A673 (cell line): ENCODE data around the gene PPP2R5E.

Experiments used
- CTCF ChIP-seq: fragments of 300-800, 200-600 bp; sonication (generic); conservative IDR thresholded peaks from 2 replicates; pipeline ENCODE4 v1.5.1; 2017; ENCODE audit warnings: low read depth, mild to moderate bottlenecking, antibody characterized with exemption, low read length, moderate library complexity, mixed read lengths
- EZH2 ChIP-seq: fragments of 200-600 bp; sonication (generic); IDR thresholded peaks from 2 replicates; pipeline ENCODE4 v1.6.1; 2017; ENCODE audit warnings: borderline replicate concordance, low read depth, mild to moderate bottlenecking, mixed read lengths, antibody characterized with exemption, low read length; ENCODE audit not compliant: poor library complexity, severe bottlenecking

- TF ChIP-seq CTCF = no peak
- no peak for TF ChIP-seq EZH2
These were observed 65.2 kb downstream of the PPP2R5E start for GRCh38 chr14:63478010-63478409.
